ENCODE data around the gene AP3S1.
"Not testable (repeated sequence)": the region's sequence is repeated elsewhere in the genome, so short reads cannot be mapped to it uniquely, and the experiment has no call there.

AP3S1 gene

GRCh38 chr5:115869256-115869795, 27.6 kb downstream of the AP3S1 start:
- DNase-seq (ENCODE audit: low read depth in 2 of 2): no peak

GRCh38 chr5:115872447-115872846, 30.7 kb downstream of the AP3S1 start:
- DNase-seq (ENCODE audit: low read depth in 2 of 2): no peak

- DNase-seq (ENCODE audit: low read depth in 2 of 2): no peak
Observed at GRCh38 chr5:115873392-115873791, 31.7 kb downstream of the AP3S1 start.

GRCh38 chr5:115875447-115875846, 33.7 kb downstream of the AP3S1 start:
- no peak for DNase-seq (ENCODE audit: low read depth in 2 of 2)

GRCh38 chr5:115877342-115877741, 35.6 kb downstream of the AP3S1 start:
- DNase-seq (ENCODE audit: low read depth in 2 of 2): not testable (repeated sequence)

DNA sequence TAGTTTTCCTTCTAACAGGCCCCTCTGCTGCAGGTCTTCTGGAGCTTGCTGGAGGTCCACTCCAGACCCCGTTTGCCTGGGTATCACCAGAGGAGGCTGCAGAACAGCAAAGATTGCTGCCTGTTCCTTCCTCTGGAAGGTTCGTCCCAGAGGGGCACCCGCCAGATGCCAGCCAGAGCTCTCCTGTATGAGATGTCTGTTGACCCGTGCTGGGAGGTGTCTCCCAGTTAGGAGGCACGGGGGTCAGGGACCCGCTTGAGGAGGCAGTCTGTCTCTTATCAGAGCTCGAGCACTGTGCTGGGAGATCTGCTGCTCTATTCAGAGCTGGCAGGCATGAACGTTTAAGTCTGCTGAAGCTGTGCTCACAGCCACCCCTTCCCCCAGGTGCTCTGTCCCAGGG, 40.7 kb downstream of the AP3S1 start:
- not testable (repeated sequence) for DNase-seq (ENCODE audit: low read depth in 2 of 2)

DNA sequence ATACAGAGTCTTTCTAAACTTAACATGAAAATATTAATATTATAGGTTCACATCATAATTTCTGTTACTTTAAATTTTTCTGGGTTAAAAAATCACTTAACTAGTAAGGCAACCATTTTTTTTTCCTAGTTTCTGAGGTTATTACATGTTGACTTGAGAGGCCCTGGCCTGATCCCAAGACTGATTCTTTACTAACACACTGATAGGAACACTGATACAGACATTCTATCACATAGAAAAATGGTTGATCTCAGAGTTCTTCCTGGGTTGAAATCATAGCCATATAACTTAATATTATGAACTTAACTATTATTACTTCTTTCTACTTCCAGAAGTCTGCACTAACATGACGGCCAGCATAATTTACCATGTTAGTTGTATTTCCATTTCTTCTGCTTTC, 43.0 kb downstream of the AP3S1 start:
- no peak for DNase-seq (ENCODE audit: low read depth in 2 of 2)

DNA sequence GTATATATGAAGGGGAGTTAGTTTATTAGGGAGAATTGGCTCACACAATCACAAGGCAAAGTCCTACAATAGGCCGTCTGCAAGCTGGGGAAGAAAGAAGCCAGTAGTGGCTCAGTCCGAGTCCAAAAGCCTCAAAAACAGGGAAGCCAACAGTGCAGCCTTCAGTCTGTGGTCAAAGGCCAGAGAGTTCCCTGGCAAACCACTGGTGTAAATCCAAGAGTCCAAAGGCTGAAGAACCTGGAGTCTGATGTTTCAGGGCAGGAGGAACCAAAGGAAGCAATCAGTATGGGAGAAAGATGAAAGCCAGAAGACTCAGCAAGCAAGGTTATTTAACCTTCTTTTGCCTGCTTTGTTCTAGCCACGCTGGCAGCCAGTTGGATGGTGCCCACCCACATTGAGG, 43.5 kb downstream of the AP3S1 start:
- not testable (repeated sequence) for DNase-seq (ENCODE audit: low read depth in 2 of 2)

DNA sequence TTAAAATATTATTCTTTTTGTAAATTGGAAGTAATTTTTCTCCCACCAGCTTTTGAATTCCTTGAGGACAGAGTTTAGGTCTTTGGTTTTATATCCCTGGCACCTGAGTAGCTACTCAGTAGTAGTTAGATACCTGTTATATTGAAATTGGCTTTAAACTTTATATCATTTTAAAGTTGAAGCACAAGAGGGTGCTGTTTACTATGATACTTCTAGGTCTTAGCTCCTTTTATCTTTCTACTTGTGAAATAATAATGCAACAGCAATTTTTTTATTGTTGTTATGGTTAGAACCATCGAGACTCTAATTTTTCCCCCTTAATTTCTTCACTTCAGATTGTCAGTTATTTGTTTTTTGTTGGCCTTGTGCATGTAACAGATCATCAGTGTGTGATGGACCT, 46.3 kb downstream of the AP3S1 start:
- DNase-seq (ENCODE audit: low read depth in 2 of 2): no peak

GRCh38 chr5:115892021-115892420, 50.3 kb downstream of the AP3S1 start:
- DNase-seq (ENCODE audit: low read depth in 2 of 2): no peak

DNA sequence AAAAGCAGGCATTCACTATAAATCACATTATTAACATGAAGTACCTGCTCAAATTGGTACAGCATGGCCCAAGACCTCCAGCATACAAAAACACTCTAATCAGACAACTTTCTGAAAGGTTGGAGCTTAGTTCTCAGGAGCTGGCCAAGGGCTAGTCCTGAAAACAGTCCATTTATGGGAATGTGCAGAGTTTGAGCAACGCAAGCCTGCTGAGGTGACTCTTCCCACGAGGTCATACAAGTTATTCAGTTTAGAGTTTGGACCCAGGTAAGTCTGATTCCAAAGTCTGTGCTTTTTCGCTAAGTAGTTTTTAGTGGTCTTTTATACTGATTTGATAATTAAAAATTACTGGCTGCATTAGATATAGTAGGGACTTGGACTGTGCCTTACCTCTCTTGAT, 52.6 kb downstream of the AP3S1 start:
- no peak for DNase-seq (ENCODE audit: low read depth in 2 of 2)

- DNase-seq (ENCODE audit: low read depth in 2 of 2): no peak
Observed at GRCh38 chr5:115895821-115896220, 54.1 kb downstream of the AP3S1 start.

GRCh38 chr5:115898656-115899055, 56.9 kb downstream of the AP3S1 start:
- DNase-seq (ENCODE audit: low read depth in 2 of 2): no peak

DNA sequence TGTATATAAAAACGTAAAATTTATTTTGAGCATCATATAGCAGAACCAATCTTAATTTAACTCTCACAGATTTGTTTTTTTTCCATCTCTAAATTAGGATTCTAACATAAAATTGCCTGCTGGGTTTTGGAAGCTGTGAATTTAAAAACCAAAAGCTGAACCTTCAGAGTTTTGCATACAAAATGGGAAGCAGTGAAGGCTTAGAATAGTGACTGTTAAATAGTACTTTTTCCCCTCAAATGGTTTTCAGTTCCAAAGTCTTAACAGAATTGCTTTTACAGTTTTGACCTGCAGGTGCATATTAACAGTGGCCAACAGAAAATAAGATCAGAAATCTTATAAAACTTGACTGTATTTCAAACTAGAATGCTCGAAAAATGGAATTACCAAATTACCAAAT, 65.4 kb downstream of the AP3S1 start:
- no peak for DNase-seq (ENCODE audit: low read depth in 2 of 2)

DNA sequence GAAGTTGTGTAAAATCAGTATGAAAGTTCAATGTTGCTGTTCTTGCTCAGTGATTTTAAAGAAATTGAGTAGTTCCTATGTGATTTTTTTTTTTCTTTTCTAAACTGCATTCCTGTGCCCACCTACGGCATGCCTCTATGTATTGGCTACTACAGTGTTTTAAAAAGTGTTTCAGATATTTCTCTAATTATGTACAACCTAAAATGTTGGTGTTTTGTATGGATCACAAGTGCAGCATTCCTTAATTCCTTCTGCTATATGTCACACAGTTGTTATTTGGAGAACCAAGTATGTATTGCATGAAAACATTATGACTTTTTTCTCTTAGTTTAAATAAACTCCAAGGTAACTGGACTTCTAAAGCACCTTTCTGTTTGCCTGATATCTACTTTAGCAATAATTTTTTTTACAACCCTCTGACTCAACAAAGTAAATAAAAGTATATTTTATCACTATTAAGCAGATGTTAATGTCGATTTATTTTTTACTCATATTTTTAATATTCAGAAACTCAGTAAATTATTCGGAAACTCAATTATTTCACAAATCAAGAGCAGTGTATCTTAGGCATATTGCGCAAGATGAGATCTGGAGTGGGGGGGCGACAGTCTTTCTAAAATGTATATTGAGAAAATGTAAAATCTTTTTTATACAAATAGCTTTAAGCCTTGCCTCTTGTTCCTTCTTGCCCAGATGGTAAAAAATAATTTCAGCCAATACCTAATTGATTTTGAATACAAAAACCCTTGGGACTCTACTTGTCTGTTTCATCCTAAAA, 72.1 kb downstream of the AP3S1 start:
- not testable (repeated sequence) for DNase-seq (ENCODE audit: low read depth in 2 of 2)

GRCh38 chr5:115920171-115920725, 78.5 kb downstream of the AP3S1 start:
- DNase-seq (ENCODE audit: low read depth in 2 of 2): no peak

DNA sequence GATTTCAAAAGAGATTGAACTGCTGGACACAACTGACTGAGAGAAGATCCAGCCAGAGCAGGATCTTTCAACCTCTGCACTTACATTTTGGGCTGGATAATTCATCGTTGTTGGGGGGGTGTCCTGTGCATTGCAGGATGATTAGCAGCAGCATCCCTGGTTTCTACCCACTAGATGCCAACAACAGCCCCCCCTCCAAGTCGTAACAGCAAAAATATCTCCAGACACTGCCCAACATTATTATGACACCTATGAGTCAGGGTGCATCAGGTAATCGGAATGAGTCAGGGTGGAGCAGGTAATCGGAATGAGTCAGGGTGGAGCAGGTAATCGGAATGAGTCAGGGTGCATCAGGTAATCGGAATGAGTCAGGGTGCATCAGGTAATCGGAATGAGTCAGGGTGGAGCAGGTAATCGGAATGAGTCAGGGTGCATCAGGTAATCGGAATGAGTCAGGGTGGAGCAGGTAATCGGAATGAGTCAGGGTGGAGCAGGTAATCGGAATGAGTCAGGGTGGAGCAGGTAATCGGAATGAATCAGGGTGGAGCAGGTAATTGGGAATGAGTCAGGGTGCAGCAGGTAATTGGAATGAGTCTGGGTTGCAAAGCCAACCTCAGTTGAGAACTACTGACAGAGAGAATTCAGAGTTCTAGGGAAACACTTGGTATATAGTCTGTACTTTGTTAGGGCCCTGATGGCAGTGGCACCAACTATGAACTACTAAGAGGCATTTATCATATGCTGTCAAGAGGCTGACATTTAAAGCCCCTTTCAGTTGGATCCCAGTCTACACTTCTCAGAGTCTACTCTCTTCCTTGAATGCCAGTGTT, 87.1 kb downstream of the AP3S1 start:
- DNase-seq (ENCODE audit: low read depth in 2 of 2): not testable (repeated sequence)

DNA sequence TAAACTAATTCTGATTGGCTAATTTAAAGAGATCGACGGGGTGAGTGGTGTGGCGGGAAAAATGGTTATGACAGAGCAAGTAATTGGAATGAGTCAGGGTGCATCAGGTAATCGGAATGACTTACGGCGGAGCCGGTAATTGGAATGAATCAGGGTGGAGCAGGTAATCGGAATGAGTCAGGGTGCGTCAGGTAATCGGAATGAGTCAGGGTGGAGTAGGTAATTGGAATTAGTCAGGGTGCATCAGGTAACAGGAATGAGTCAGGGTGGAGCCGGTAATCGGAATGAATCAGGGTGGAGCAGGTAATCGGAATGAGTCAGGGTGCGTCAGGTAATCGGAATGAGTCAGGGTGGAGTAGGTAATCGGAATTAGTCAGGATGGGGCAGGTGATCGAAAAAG, 88.4 kb downstream of the AP3S1 start:
- DNase-seq (ENCODE audit: low read depth in 2 of 2): not testable (repeated sequence)

DNA sequence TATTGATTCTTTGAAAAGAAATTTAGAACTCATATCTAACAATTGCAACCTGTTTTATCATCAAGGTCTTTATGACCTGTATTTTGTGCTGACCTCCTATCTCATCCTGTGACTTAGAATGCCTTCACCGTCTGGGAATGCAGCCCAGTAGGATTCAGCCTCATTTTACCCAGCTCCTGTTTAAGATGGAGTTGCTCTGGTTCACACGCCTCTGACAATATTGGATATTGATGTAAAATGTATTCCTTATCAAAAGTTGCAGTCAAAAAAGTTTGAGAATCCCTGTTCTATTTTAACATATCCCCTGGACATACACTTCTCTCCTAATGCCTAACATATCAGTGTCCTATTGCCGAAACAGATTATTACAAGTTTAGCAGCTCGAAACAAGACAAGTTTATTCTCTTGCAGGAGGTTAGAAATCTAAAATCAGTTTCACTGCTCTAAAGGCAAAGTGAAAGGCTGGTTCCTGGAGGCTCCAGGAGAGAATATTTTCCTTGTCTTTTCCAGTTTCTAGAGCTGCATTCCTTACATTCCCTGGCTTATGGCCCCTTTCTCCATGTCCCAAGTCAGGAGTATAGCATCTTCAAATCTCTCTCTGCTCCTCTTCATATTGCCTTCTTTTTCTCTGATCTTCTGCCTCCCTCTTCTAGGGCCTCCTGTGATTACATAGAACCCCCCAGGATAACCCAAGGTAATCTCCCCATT, 89.0 kb downstream of the AP3S1 start:
- no peak for DNase-seq (ENCODE audit: low read depth in 2 of 2)

DNA sequence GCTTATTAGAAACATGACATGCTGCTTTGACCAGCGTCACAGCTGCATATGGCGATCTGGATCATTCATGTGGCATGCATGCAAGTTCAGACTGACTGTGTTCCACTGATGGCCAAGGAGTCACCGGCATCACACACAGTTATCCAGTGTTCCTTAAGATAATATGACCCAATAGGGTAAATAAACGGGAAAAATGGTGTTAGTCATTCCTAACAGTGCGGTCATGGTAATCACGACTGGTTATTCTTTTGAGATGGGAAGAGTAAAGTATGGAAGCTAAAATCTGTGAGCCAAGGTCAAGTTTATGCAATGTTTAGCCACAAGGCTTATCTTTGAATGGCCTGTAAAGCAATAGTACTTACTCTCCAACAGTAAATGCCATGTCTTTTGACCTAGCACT, 91.3 kb downstream of the AP3S1 start:
- no peak for DNase-seq (ENCODE audit: low read depth in 2 of 2)

DNA sequence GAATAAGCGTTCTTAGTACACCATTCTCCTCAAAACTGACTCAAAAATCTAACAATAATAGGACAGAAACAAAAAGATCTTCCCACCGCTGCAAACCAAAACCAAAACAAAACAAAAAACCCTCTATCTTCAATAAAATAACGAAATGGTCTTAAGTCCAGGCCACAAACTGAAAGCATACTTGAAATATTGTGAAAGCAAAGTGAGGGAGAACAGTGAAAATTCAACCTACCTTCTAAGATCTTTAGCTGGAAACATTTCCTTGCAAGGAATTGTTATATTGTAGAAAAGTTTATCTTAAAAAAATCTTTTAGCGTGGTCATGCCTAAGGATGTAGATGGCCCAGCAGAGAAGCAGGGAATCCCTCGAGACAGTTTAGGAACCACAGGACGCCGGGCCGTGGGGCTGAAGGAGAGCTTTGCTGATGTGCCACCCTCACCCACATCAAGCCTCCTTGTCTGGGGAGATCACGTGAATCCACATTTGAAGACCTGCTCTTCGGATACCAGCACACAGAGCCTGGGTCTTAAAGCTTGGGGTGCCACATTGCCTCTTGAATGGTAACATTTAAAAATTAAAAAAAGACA, 92.7 kb downstream of the AP3S1 start:
- DNase-seq (ENCODE audit: low read depth in 2 of 2): no peak
